Transverse colon (tissue), 4 donors: ENCODE data around the gene HTR3A. TPM values are rescaled to one million over a fixed set of nuclear protein-coding genes. Genes with fewer than 3 reads are reported as not detected.

ENCODE experiments used
- DNase-seq: peaks from one replicate; pipeline ENCODE4 v3.0.0-alpha.2; 2019
- H3K27ac ChIP-seq, 4 donors: fragments of 200-600 bp; sonication (generic); 2 replicates each; pipeline ENCODE4 v1.5.1; 2016 to 2018; ENCODE audit warnings: inconsistent platforms in 4 of 4
- H3K27me3 ChIP-seq: fragments of 200-600 bp; sonication (generic); 2 replicates; pipeline ENCODE4 v1.5.1; 2017; ENCODE audit warnings: inconsistent platforms
- H3K36me3 ChIP-seq, 4 donors: fragments of 200-600 bp; sonication (generic); 2 replicates each; pipeline ENCODE4 v1.5.1; 2017 to 2019; ENCODE audit warnings: inconsistent platforms in 4 of 4
- H3K4me1 ChIP-seq, 4 donors: fragments of 200-600 bp; sonication (generic); 2 replicates each; pipeline ENCODE4 v1.5.1; 2017 to 2020; ENCODE audit warnings: inconsistent platforms in 4 of 4
- H3K4me3 ChIP-seq, 4 donors: fragments of 200-600 bp; sonication (generic); 1 replicate in 1 of 4; 2 replicates in 3 of 4; pipeline versions ENCODE4 v1.5.1 to v1.6.1; 2017 to 2019; ENCODE audit warnings: inconsistent platforms in 4 of 4
- H3K9me3 ChIP-seq, 2 donors: fragments of 200-600 bp; sonication (generic); 2 replicates each; pipeline ENCODE4 v1.5.1; 2017 to 2019; ENCODE audit warnings: inconsistent platforms in 2 of 2
- CTCF ChIP-seq, 5 experiments: fragments of 200-600 bp in 3 of 5; fragments of 450-650 bp in 2 of 5; sonication (generic) in 3 of 5; IDR thresholded peaks; 1 replicate in 2 of 5; 2 replicates in 3 of 5; pipeline ENCODE4 v1.5.1; 2016 to 2017; ENCODE audit warnings: antibody characterized with exemption in 5 of 5, inconsistent platforms in 3 of 5, mild to moderate bottlenecking in 2 of 5, moderate library complexity in 1 of 5
- EP300 ChIP-seq: sonication (generic); formaldehyde crosslinking; IDR thresholded peaks from one replicate; pipeline ENCODE4 v1.6.1; 2017; ENCODE audit warnings: antibody characterized with exemption, low read depth
- POLR2A ChIP-seq: fragments of 450-650 bp; IDR thresholded peaks from one replicate; pipeline ENCODE4 v1.6.1; 2016; ENCODE audit warnings: antibody characterized with exemption, mild to moderate bottlenecking, moderate library complexity
- POLR2AphosphoS5 ChIP-seq, 3 donors: sonication (generic); formaldehyde crosslinking; IDR thresholded peaks; one replicate each; pipeline ENCODE4 v1.6.1; 2016; ENCODE audit warnings: antibody characterized with exemption in 3 of 3
- WGBS, 2 donors: methylation state at CpG; one replicate each; pipeline ENCODE4 v1.1.5; 2018; ENCODE audit warnings: low coverage in 1 of 2; 5-methylcytosine and 5-hydroxymethylcytosine counted together
- in situ Hi-C, 4 donors: fragments of 200-750 bp; cut with MboI; loops; one replicate each; pipeline versions ENCODE4 v1.15.0 to v1.15.1; 2017; ENCODE audit warnings: low sequenced_read_pairs in 3 of 4, low pct_ligation_motif_present in 1 of 4, low pct_unique_long_range_greater_than_20kb in 1 of 4
- intact Hi-C: fragments of 100-400 bp; cut with DNase I; formaldehyde crosslinking; loops from one replicate; pipeline ENCODE4 v1.15.1; 2023; ENCODE audit warnings: low total_unique reads
- total RNA-seq, 4 donors: library from RNA; depleted of rRNA; stranded (reverse); fragments of >200 nt; gene quantifications; one replicate each; pipeline ENCODE4 v1.1.0, GENCODE V29; 2016

The HTR3A gene
- total RNA-seq, 4 donors from 2014 or later = 0.41 to 0.95 TPM; not detected in 2

- H3K9me3 ChIP-seq = no peaks in the 10 kb centered on the region
- no peak overlapping the region for H3K27ac ChIP-seq
- H3K27me3 ChIP-seq = peaks cover 18% of the 10 kb centered on the region
- no peaks in the 10 kb centered on the region for H3K36me3 ChIP-seq
- no peak for DNase-seq
- H3K4me3 ChIP-seq = no peak overlapping the region
- TF ChIP-seq CTCF (IDR thresholded peaks at IDR 0.05) (no peak), POLR2A (no peak), EP300 (no peak), POLR2AphosphoS5 (IDR thresholded peaks at IDR 0.05) (no peak)
- intact Hi-C loops = no loop called here
- WGBS, 2 donors = 54 to 68% methylated on average over 4 of the region's 4 CpGs
- no peaks in the 10 kb centered on the region for H3K4me1 ChIP-seq
- in situ Hi-C loops = no loop called here
These were observed 26.9 kb upstream of the HTR3A start for GRCh38 chr11:113947994-113948393.

- Histone ChIP-seq H3K4me3 (no peak overlapping the region), H3K27ac (no peak overlapping the region), H3K27me3 (peaks cover 22% of the 10 kb centered on the region), H3K36me3 (no peaks in the 10 kb centered on the region), H3K4me1 (no peaks in the 10 kb centered on the region), H3K9me3 (no peaks in the 10 kb centered on the region)
- in situ Hi-C loops (no loop called here), intact Hi-C loops (no loop called here)
- DNase-seq = no peak
- TF ChIP-seq CTCF (IDR thresholded peaks at IDR 0.05) = no peak
- no peak for TF ChIP-seq POLR2A
- TF ChIP-seq EP300 = no peak
- TF ChIP-seq POLR2AphosphoS5 (IDR thresholded peaks at IDR 0.05) = no peak
- 77 to 79% methylated on average over 4 of the region's 4 CpGs for WGBS, 2 donors
These were observed 25.0 kb upstream of the HTR3A start for GRCh38 chr11:113949891-113950290.

GRCh38 chr11:113951537-113951936 is 23.4 kb upstream of the HTR3A start:
- in situ Hi-C loops (no loop called here), intact Hi-C loops (no loop called here)
- Histone ChIP-seq H3K4me1 (no peaks in the 10 kb centered on the region), H3K27ac (no peak overlapping the region), H3K27me3 (peaks cover 22% of the 10 kb centered on the region), H3K4me3 (no peak overlapping the region), H3K36me3 (no peaks in the 10 kb centered on the region), H3K9me3 (no peaks in the 10 kb centered on the region)
- 56% methylated on average over 5 of the region's 5 CpGs; no CpG with 5 or more reads in 1 of the 2 donors for WGBS, 2 donors
- DNase-seq = no peak
- TF ChIP-seq POLR2A (no peak), EP300 (no peak), POLR2AphosphoS5 (IDR thresholded peaks at IDR 0.05) (no peak), CTCF (IDR thresholded peaks at IDR 0.05) (no peak)

- no peaks in the 10 kb centered on the region for H3K4me1 ChIP-seq
- no peaks in the 10 kb centered on the region for H3K36me3 ChIP-seq
- H3K4me3 ChIP-seq = no peak overlapping the region
- DNase-seq = no peak
- in situ Hi-C loops (no loop called here), intact Hi-C loops (no loop called here)
- no peaks in the 10 kb centered on the region for H3K9me3 ChIP-seq
- H3K27me3 ChIP-seq = peaks cover 22% of the 10 kb centered on the region
- H3K27ac ChIP-seq = no peak overlapping the region
- TF ChIP-seq EP300 = no peak
- no peak for TF ChIP-seq POLR2A
- TF ChIP-seq POLR2AphosphoS5 (IDR thresholded peaks at IDR 0.05) = no peak
- no peak for TF ChIP-seq CTCF (IDR thresholded peaks at IDR 0.05)
- 49% methylated on average over 10 of the region's 10 CpGs; no CpG with 5 or more reads in 1 of the 2 donors for WGBS, 2 donors
These were observed 22.8 kb upstream of the HTR3A start for GRCh38 chr11:113952070-113952469.
